Renal cortical epithelial cell (primary cell): ENCODE measurements around the gene PDE6G. TPM values are rescaled to one million over a fixed set of nuclear protein-coding genes. Genes with fewer than 3 reads are reported as not detected.

Experiments
- DNase-seq: peaks from one replicate; pipeline ENCODE4 v3.0.0-alpha.2; 2011; ENCODE audit warnings: low read depth
- total RNA-seq: library from RNA; depleted of rRNA; stranded (reverse); fragments of >200 nt; gene quantifications from 2 replicates; pipeline ENCODE4 v1.2.3, GENCODE V29; 2014

Gene PDE6G
- total RNA-seq, 1 donor from 2014 or later, result not detected

DNA sequence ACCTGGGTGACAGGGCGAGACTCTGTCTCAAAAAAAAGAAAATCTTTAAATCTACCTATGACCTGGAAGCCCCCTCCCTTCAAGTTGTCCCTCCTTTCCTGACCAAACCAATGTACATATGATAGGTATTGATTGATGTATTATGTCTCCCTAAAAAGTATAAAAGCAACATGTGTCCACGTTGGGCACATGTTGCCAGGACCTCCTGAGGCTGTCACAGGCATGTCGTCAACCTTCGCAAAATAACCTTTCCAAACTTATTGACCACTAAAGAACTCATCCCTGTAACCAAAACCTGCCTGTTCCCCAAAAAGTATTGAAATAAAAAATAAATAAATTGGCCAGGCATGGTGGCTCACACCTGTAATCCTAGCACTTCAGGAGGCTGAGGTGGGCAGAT lies 5.7 kb upstream of the PDE6G start:
- DNase-seq, result no peak

DNA sequence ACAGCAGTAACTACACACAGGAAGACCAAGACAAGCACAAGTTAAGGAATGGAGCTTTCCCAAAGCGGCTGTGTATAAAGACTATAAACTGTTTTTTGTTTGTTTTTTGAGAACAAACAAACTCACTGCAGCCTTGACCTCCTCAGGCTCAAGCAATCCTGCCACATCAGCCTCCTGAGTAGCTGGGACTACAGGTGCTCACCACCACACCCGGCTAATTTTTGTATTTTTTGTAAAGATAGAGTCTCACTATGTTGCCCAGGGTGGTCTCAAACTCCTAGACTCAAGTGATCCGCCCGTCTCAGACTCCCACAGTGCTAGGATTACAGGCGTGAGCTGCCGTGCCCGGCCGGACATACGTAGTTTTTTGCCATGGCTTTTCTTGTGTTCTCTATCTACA lies 4.1 kb upstream of the PDE6G start:
- no peak for DNase-seq

DNA sequence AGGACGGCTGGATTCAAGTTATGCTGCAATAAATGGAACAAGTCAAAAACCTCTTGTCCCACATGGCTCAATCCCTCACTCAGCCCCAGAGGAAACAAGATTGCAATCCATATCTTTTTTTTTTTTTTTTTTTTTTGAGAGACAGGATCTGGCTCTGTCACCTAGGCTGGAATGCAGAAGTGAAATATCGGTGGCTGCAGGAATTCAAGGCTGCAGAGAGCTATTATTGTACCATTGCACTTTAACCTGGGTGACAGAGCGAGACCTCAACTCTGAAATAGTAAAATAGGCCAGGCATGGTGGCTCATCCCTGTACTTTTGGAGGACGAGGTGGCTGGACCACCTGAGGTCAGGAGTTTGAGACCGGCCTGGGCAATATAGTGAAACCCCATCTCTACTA lies 2.7 kb upstream of the PDE6G start:
- no peak for DNase-seq

GRCh38 chr17:81656835-81657234 lies 493 bp upstream of the PDE6G start:
- no peak for DNase-seq

GRCh38 chr17:81655378-81656117 lies 794 bp downstream of the PDE6G start:
- no peak for DNase-seq

- DNase-seq, result no peak
These were observed 3.2 kb downstream of the PDE6G start for GRCh38 chr17:81652906-81653771.

DNA sequence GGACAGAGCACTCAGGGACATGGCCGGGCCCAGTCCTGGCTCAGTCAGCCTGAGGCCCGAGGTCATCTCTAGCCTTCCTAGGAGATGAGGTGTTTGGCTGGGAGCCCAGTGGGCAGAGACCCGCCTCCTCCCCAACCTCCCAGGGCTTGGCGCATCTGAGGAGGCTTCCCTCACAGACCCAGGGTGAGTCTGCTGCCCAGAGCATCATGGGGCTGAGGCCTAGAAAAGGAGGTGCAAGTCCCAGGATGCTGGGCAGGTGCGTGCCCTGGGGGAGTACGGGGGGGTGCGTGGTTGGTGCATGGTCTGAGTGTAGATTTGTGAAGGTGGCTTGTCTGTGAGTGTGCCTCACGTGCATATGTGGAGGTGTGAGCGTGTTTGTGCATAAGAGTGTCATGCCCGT lies 4.7 kb downstream of the PDE6G start:
- DNase-seq, result peak; percentile 77

- no peak for DNase-seq
These were observed 5.4 kb downstream of the PDE6G start for GRCh38 chr17:81650951-81651350.

GRCh38 chr17:81648707-81649085 lies 7.6 kb downstream of the PDE6G start:
- DNase-seq, result no peak

GRCh38 chr17:81648013-81648706 lies 8.2 kb downstream of the PDE6G start:
- DNase-seq, result no peak

- DNase-seq, result no peak
These were observed 8.7 kb downstream of the PDE6G start for GRCh38 chr17:81647640-81648012.

DNA sequence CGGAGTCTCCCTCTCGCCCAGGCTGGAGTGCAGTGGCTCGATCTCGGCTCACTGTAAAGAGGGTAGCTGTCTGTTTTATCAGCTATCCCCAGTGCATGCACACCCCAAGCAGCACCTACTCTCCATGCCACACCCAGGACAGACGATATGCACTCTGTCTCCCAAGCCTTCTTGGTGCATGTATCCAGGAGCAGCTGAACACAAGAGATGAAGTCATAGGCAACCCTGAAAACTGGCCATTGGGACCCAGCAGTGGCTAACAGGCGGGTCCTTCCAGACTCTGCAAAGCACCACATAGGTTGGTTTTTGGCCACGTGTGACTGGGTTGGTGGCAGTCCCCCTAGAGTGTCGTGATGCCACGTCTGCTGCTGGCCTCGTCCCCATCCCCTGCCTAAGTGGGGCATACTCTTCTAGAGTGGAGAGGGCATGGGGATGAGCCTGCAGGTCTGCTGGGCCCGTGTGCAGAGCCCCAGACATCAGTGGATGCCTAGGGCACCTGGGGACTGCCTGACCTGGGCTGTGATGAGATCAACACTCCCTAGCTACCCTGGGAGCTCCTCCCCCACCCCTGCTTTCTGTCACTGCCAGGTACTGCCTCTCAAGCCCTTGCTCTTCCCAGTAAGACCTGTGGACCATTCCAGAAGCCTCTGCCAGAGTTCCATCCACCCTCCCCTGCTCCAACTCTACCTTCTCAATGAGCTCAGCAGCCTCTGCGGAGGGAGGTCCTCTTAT lies 9.3 kb downstream of the PDE6G start:
- no peak for DNase-seq

GRCh38 chr17:81644976-81645952 lies 11.1 kb downstream of the PDE6G start:
- no peak for DNase-seq

DNA sequence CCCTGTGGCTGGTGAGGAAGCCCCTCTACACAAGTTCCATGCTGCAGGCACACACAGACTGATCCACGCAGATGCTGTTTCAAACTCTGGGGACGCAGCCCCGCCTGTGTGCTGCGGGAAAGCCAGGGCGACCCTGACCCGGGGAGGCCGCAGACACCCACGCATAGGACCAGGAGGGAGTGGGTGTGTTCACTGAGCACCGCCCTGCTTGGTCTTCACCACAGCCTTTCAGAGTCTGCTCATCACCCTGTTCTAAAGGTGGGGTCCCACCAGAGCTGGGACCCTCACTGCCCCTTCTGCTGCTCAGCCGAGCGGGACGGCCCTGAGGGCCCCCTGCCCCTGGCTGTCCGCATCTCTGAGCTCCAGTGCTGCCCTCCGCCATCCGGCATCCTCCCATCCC lies 11.8 kb downstream of the PDE6G start:
- no peak for DNase-seq

- DNase-seq, result peak; percentile 39
These were observed 14.4 kb downstream of the PDE6G start for GRCh38 chr17:81641825-81642489.

DNA sequence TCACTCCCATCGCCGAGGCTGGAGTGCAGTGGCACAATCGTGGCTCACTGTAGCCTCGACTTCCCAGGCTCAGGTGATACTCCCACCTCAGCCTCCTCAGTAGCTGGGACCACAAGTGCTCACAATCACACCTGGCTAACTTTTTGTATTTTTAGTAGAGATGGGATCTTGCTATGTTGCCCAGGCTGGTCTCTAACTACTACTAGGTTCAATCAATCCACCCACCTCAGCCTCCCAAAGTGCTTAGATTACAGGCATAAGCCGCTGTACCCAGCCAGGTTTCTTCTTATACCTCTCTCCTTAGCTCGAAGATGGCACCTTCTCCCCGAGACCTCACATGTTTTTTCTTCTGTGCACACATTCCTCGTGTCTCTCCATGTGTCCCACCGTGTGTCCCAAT lies 16.3 kb downstream of the PDE6G start:
- no peak for DNase-seq

DNA sequence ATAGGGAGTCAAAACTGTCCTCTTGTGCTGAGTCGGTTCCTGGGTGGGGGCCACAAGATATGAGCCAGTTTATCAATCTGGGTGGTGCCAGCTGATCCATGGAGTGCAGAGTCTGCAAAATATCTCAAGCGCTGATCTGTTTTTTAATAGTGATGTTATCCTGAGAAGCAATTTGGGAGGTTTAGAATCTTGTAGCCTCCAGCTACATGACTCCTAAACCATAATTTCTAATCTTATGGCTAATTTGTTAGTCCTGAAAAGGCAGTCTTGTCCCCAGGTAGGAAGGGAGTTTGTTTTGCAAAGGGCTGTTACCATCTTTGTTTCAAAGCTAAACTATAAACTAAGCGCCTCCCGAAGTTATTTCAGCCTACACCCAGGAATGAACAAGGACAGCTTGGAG lies 17.7 kb downstream of the PDE6G start:
- DNase-seq, result no peak

- peak; percentile 34 for DNase-seq
These were observed 19.6 kb downstream of the PDE6G start, which contains the start of the genes NPLOC4 and TSPAN10 for GRCh38 chr17:81636505-81637288. Gene NPLOC4, minus strand, starts transcription at chr17:81637112. Its CDS starts 182 bp downstream, at chr17:81636930. Gene TSPAN10, plus strand, starts transcription at chr17:81637196. Its CDS starts 5,217 bp downstream, at chr17:81642413.

DNA sequence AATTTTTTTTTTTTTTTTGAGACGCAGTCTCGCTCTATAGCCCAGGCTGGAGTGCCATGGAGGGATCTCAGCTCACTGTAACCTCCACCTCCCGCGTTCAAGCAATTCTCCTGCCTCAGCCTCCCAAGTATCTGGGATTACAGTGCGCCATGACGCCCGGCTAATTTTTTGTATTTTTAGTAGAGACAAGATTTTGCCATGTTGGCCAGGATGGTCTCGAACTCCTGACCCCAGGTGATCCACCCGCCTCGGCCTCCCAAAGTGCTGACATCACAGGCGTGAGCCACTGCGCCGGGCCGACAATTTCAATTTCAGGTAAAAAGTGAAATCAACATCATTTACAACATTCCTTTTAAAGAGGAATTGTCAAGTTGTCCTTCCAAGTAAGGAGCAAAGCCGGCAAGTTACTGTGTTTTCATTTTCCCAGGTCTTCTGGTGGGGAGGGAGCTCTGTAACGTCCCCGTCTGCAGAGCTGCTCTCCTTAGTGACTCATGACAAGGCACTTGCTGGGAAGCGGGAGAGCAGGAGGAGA lies 20.3 kb downstream of the PDE6G start:
- peak; percentile 57 for DNase-seq
